ENCODE results near the gene VRK2.

GRCh38 chr2:58202404-58202803 is 155.8 kb downstream of the VRK2 start:
- TF ChIP-seq CTCF (conservative IDR thresholded peaks at IDR 0.05), result no peak
- no peak for TF ChIP-seq EZH2 (IDR thresholded peaks at IDR 0.05; ENCODE audit: low read depth)

Data from PC-9 (cell line).